Jurkat, Clone E6-1 (cell line): ENCODE results near the gene NCOR2.

ENCODE experiments used
- DNase-seq: peaks from one replicate; pipeline ENCODE4 v3.0.0-alpha.2; 2011; ENCODE audit warnings: low read depth, low spot score
- H3K4me3 ChIP-seq: 2 replicates; pipeline ENCODE4 v1.5.1; 2011; ENCODE audit warnings: mild to moderate bottlenecking, low read length, control low read depth, moderate library complexity

The NCOR2 gene

GRCh38 chr12:124534776-124535740 is 32.4 kb downstream of the NCOR2 start:
- DNase-seq: no peak
- H3K4me3 ChIP-seq: no peak overlapping the region

GRCh38 chr12:124533456-124533855 is 34.0 kb downstream of the NCOR2 start:
- no peak overlapping the region for H3K4me3 ChIP-seq
- DNase-seq: no peak

- DNase-seq: no peak
- no peak overlapping the region for H3K4me3 ChIP-seq
Measured at GRCh38 chr12:124532967-124533366, 34.4 kb downstream of the NCOR2 start.

- H3K4me3 ChIP-seq: no peak overlapping the region
- no peak for DNase-seq
Measured at GRCh38 chr12:124532331-124532750, 35.1 kb downstream of the NCOR2 start.

- no peak overlapping the region for H3K4me3 ChIP-seq
- DNase-seq: no peak
Measured at GRCh38 chr12:124531906-124532305, 35.5 kb downstream of the NCOR2 start.

GRCh38 chr12:124531281-124531745 is 36.1 kb downstream of the NCOR2 start:
- no peak for DNase-seq

GRCh38 chr12:124530637-124531263 is 36.7 kb downstream of the NCOR2 start:
- no peak overlapping the region for H3K4me3 ChIP-seq
- no peak for DNase-seq

More at GRCh38 chr12:124531281-124531745, 36.1 kb downstream of the NCOR2 start:
- no peak overlapping the region for H3K4me3 ChIP-seq

- no peak overlapping the region for H3K4me3 ChIP-seq
- no peak for DNase-seq
Measured at GRCh38 chr12:124529565-124530276, 37.7 kb downstream of the NCOR2 start.

- H3K4me3 ChIP-seq: no peak overlapping the region
- no peak for DNase-seq
Measured at GRCh38 chr12:124527861-124528561, 39.4 kb downstream of the NCOR2 start.

GRCh38 chr12:124525927-124526692 is 41.3 kb downstream of the NCOR2 start:
- DNase-seq: no peak

GRCh38 chr12:124525455-124525854 is 42.0 kb downstream of the NCOR2 start:
- no peak overlapping the region for H3K4me3 ChIP-seq
- DNase-seq: no peak

More at GRCh38 chr12:124525927-124526692, 41.3 kb downstream of the NCOR2 start:
- no peak overlapping the region for H3K4me3 ChIP-seq

GRCh38 chr12:124524231-124524925 is 43.0 kb downstream of the NCOR2 start:
- DNase-seq: no peak
- H3K4me3 ChIP-seq: no peak overlapping the region

GRCh38 chr12:124523071-124523470 is 44.3 kb downstream of the NCOR2 start:
- H3K4me3 ChIP-seq: no peak overlapping the region
- no peak for DNase-seq

- DNase-seq: no peak
- no peak overlapping the region for H3K4me3 ChIP-seq
Measured at GRCh38 chr12:124520907-124521306, 46.5 kb downstream of the NCOR2 start.

- no peak overlapping the region for H3K4me3 ChIP-seq
Measured at GRCh38 chr12:124520265-124520701, 47.1 kb downstream of the NCOR2 start.

GRCh38 chr12:124519746-124520145 is 47.7 kb downstream of the NCOR2 start:
- no peak for DNase-seq
- no peak overlapping the region for H3K4me3 ChIP-seq

More at GRCh38 chr12:124520265-124520701, 47.1 kb downstream of the NCOR2 start:
- DNase-seq: no peak

GRCh38 chr12:124518051-124518932 is 49.1 kb downstream of the NCOR2 start:
- DNase-seq: no peak
- H3K4me3 ChIP-seq: no peak overlapping the region
